Smooth muscle cell (in vitro differentiated cells): ENCODE data around the gene FAM117A. TPM values are rescaled to one million over a fixed set of nuclear protein-coding genes. Genes with fewer than 3 reads are reported as not detected.
"Not testable (repeated sequence)": the region's sequence is repeated elsewhere in the genome, so short reads cannot be mapped to it uniquely, and the experiment has no call there.

Experiments used
- DNase-seq: peaks from one replicate; lab custom pipeline; 2025; ENCODE audit not compliant: unreplicated experiment; lab: John Stamatoyannopoulos, UW
- H2AFZ ChIP-seq: fragments of 200-600 bp; sonication (generic); 2 replicates; pipeline ENCODE4 v1.6.0; 2016; ENCODE audit warnings: antibody characterized with exemption, low read depth, mild to moderate bottlenecking
- H3F3A ChIP-seq: fragments of 200-600 bp; sonication (generic); 2 replicates; pipeline ENCODE4 v1.6.0; 2017; ENCODE audit warnings: antibody characterized with exemption, low read depth
- H3K27ac ChIP-seq: fragments of 200-600 bp; sonication (generic); 2 replicates; pipeline ENCODE4 v1.5.1; 2016; ENCODE audit warnings: low read depth, mild to moderate bottlenecking
- H3K27me3 ChIP-seq: fragments of 200-600 bp; sonication (generic); 2 replicates; pipeline ENCODE4 v1.6.1; 2016; ENCODE audit warnings: low read depth, mild to moderate bottlenecking
- H3K36me3 ChIP-seq: fragments of 200-600 bp; sonication (generic); 2 replicates; pipeline ENCODE4 v1.5.1; 2016; ENCODE audit warnings: low read depth
- H3K4me1 ChIP-seq: fragments of 200-600 bp; sonication (generic); 2 replicates; pipeline ENCODE4 v1.5.1; 2016; ENCODE audit warnings: low read depth
- H3K4me2 ChIP-seq: fragments of 200-600 bp; sonication (generic); 2 replicates; pipeline ENCODE4 v1.6.0; 2016; ENCODE audit warnings: mild to moderate bottlenecking
- H3K4me3 ChIP-seq: fragments of 200-600 bp; sonication (generic); 2 replicates; pipeline ENCODE4 v1.5.1; 2016; ENCODE audit warnings: mild to moderate bottlenecking
- H3K79me2 ChIP-seq: fragments of 200-600 bp; sonication (generic); 2 replicates; pipeline ENCODE4 v1.6.0; 2016; ENCODE audit warnings: low read depth, mild to moderate bottlenecking
- H3K9ac ChIP-seq: fragments of 200-600 bp; sonication (generic); 2 replicates; pipeline ENCODE4 v1.6.0; 2016; ENCODE audit warnings: low read depth
- H3K9me3 ChIP-seq: fragments of 200-600 bp; sonication (generic); replicated peaks from 2 replicates; pipeline ENCODE4 v1.5.1; 2016; ENCODE audit warnings: low read depth
- H4K20me1 ChIP-seq: fragments of 200-600 bp; sonication (generic); 2 replicates; pipeline ENCODE4 v1.6.0; 2016; ENCODE audit warnings: low read depth
- CTCF ChIP-seq: fragments of 200-600 bp; sonication (generic); IDR thresholded peaks from 2 replicates; pipeline ENCODE4 v1.5.1; 2017; ENCODE audit warnings: borderline replicate concordance, mild to moderate bottlenecking, antibody characterized with exemption; ENCODE audit not compliant: insufficient read depth, poor library complexity, severe bottlenecking
- WGBS: methylation state at CpG from one replicate; pipeline ENCODE4 v1.1.7; 2016; ENCODE audit warnings: low lambda C conversion rate; 5-methylcytosine and 5-hydroxymethylcytosine counted together
- polyA plus RNA-seq: library from polyadenylated mRNA; unstranded; fragments of >200 nt; fragmentation: Nextera tagmentation; extraction: Ambion mirVana; gene quantifications from 2 replicates; pipeline ENCODE4 v1.2.1, GENCODE V29; 2016
- total RNA-seq: library from RNA; depleted of rRNA; stranded (reverse); fragments of >200 nt; gene quantifications from 2 replicates; pipeline ENCODE4 v1.2.3, GENCODE V29; 2014

The FAM117A gene
- total and polyA plus RNA-seq, 2 experiments from 2014 or later, result 4.9 to 6.3 TPM

- H2AFZ ChIP-seq, result no peak overlapping the region
- no peak overlapping the region for H3K4me2 ChIP-seq
- H3K36me3 ChIP-seq, result no peaks in the 10 kb centered on the region
- no peak overlapping the region for H3K9ac ChIP-seq
- no peak overlapping the region for H3K4me3 ChIP-seq
- DNase-seq, result no peak
- no peaks in the 10 kb centered on the region for H3K27me3 ChIP-seq
- H3K9me3 ChIP-seq, result no peaks in the 10 kb centered on the region
- H3K79me2 ChIP-seq, result peaks cover 78% of the 10 kb centered on the region
- H3F3A ChIP-seq, result peaks cover 4% of the 10 kb centered on the region
- peaks cover 74% of the 10 kb centered on the region for H4K20me1 ChIP-seq
- TF ChIP-seq CTCF, result no peak
- no peak overlapping the region for H3K27ac ChIP-seq
- peaks cover 16% of the 10 kb centered on the region for H3K4me1 ChIP-seq
Measured at GRCh38 chr17:49674507-49674906, 89.4 kb downstream of the FAM117A start.

GRCh38 chr17:49673679-49674078 lies 90.3 kb downstream of the FAM117A start:
- not testable (repeated sequence) for DNase-seq, H3K4me3 ChIP-seq, H3K36me3 ChIP-seq, H3K27me3 ChIP-seq, H3K9ac ChIP-seq, H2AFZ ChIP-seq, H3K9me3 ChIP-seq, H3F3A ChIP-seq, H3K4me2 ChIP-seq, H3K27ac ChIP-seq
- 97% methylated on average over 6 of the region's 6 CpGs for WGBS
- H4K20me1 ChIP-seq, result peaks cover 76% of the 10 kb centered on the region
- peaks cover 86% of the 10 kb centered on the region for H3K79me2 ChIP-seq
- H3K4me1 ChIP-seq, result peaks cover 16% of the 10 kb centered on the region

GRCh38 chr17:49670641-49671040 lies 93.3 kb downstream of the FAM117A start:
- H3K4me3 ChIP-seq, result no peak overlapping the region
- H3K4me2 ChIP-seq, result no peak overlapping the region
- TF ChIP-seq CTCF, result no peak
- no peaks in the 10 kb centered on the region for H3K27me3 ChIP-seq
- peaks cover 3% of the 10 kb centered on the region for H3K4me1 ChIP-seq
- H3F3A ChIP-seq, result peaks cover 4% of the 10 kb centered on the region
- peaks cover 100% of the 10 kb centered on the region for H3K79me2 ChIP-seq
- no peak for DNase-seq
- 91% methylated on average over 4 of the region's 4 CpGs for WGBS
- H3K36me3 ChIP-seq, result no peaks in the 10 kb centered on the region
- H4K20me1 ChIP-seq, result peaks cover 87% of the 10 kb centered on the region
- H3K9ac ChIP-seq, result no peak overlapping the region
- no peaks in the 10 kb centered on the region for H3K9me3 ChIP-seq
- no peak overlapping the region for H3K27ac ChIP-seq
- H2AFZ ChIP-seq, result no peak overlapping the region

- no peaks in the 10 kb centered on the region for H3K9me3 ChIP-seq
- no peaks in the 10 kb centered on the region for H3K4me1 ChIP-seq
- H3F3A ChIP-seq, result peaks cover 4% of the 10 kb centered on the region
- no peak overlapping the region for H3K4me3 ChIP-seq
- 100% methylated on average over 1 of the region's 1 CpG for WGBS
- DNase-seq, result no peak
- H4K20me1 ChIP-seq, result peaks cover 84% of the 10 kb centered on the region
- no peak overlapping the region for H2AFZ ChIP-seq
- H3K27me3 ChIP-seq, result no peaks in the 10 kb centered on the region
- no peak for TF ChIP-seq CTCF
- peaks cover 96% of the 10 kb centered on the region for H3K79me2 ChIP-seq
- no peak overlapping the region for H3K27ac ChIP-seq
- H3K36me3 ChIP-seq, result no peaks in the 10 kb centered on the region
- no peak overlapping the region for H3K4me2 ChIP-seq
- H3K9ac ChIP-seq, result no peak overlapping the region
Measured at GRCh38 chr17:49670002-49670401, 93.9 kb downstream of the FAM117A start.
